Stimulated activated naive CD8-positive, alpha-beta T cell treated with anti-CD3 and anti-CD28 coated beads, Interleukin-15, Interleukin-2, amounts not matched to agents 100 U/mL and 50 U/mL, for 24 hours (primary cell): ENCODE measurements around the gene MICAL3.
A peak's percentile ranks its signal among the peaks of the same experiment; 100 is the strongest.

ENCODE experiments used
- ATAC-seq: fragments of 150-1000 bp; cut with Tn5 transposase; one replicate; pipeline ENCODE4 v1.10.0; 2021
- DNase-seq: peaks from one replicate; pipeline ENCODE4 v3.0.0; 2021

Gene MICAL3

GRCh38 chr22:17816649-17817048 lies 207.7 kb downstream of the MICAL3 start:
- ATAC-seq (no peak), DNase-seq (no peak)

- ATAC-seq (no peak), DNase-seq (no peak)
Observed at GRCh38 chr22:17815703-17816254, 208.6 kb downstream of the MICAL3 start.

GRCh38 chr22:17814830-17815229 lies 209.5 kb downstream of the MICAL3 start:
- ATAC-seq = no peak
- DNase-seq = no peak

GRCh38 chr22:17814084-17814483 lies 210.3 kb downstream of the MICAL3 start:
- ATAC-seq (no peak), DNase-seq (no peak)

GRCh38 chr22:17811119-17811518 lies 213.2 kb downstream of the MICAL3 start:
- DNase-seq (no peak), ATAC-seq (no peak)

GRCh38 chr22:17810570-17811116 lies 213.7 kb downstream of the MICAL3 start:
- no peak for ATAC-seq
- no peak for DNase-seq

- ATAC-seq (no peak), DNase-seq (no peak)
Observed at GRCh38 chr22:17808693-17809403, 215.5 kb downstream of the MICAL3 start.

GRCh38 chr22:17807578-17808410 lies 216.6 kb downstream of the MICAL3 start:
- DNase-seq (no peak), ATAC-seq (no peak)

GRCh38 chr22:17807086-17807485 lies 217.3 kb downstream of the MICAL3 start:
- ATAC-seq = no peak

GRCh38 chr22:17806437-17806836 lies 217.9 kb downstream of the MICAL3 start:
- no peak for DNase-seq
- ATAC-seq = no peak

More at GRCh38 chr22:17807086-17807485, 217.3 kb downstream of the MICAL3 start:
- no peak for DNase-seq

GRCh38 chr22:17804331-17805080 lies 219.9 kb downstream of the MICAL3 start:
- DNase-seq (no peak), ATAC-seq (peak; percentile 26)

GRCh38 chr22:17803609-17804270 lies 220.6 kb downstream of the MICAL3 start:
- ATAC-seq (no peak), DNase-seq (no peak)

- DNase-seq (no peak), ATAC-seq (no peak)
Observed at GRCh38 chr22:17802822-17803221, 221.5 kb downstream of the MICAL3 start.

GRCh38 chr22:17802411-17802810 lies 221.9 kb downstream of the MICAL3 start:
- DNase-seq (no peak), ATAC-seq (no peak)

GRCh38 chr22:17797721-17798559 lies 226.4 kb downstream of the MICAL3 start:
- DNase-seq = no peak
- ATAC-seq = peak; percentile 40

- no peak for ATAC-seq
- no peak for DNase-seq
Observed at GRCh38 chr22:17796695-17797094, 227.7 kb downstream of the MICAL3 start.

GRCh38 chr22:17795661-17796548 lies 228.5 kb downstream of the MICAL3 start:
- no peak for ATAC-seq
- no peak for DNase-seq

- ATAC-seq (no peak), DNase-seq (no peak)
Observed at GRCh38 chr22:17794726-17795542, 229.4 kb downstream of the MICAL3 start.
